Measurements from ENCODE around the gene ZC3H12C.
"Not testable (repeated sequence)": the region's sequence is repeated elsewhere in the genome, so short reads cannot be mapped to it uniquely, and the experiment has no call there.

The ZC3H12C gene

DNA sequence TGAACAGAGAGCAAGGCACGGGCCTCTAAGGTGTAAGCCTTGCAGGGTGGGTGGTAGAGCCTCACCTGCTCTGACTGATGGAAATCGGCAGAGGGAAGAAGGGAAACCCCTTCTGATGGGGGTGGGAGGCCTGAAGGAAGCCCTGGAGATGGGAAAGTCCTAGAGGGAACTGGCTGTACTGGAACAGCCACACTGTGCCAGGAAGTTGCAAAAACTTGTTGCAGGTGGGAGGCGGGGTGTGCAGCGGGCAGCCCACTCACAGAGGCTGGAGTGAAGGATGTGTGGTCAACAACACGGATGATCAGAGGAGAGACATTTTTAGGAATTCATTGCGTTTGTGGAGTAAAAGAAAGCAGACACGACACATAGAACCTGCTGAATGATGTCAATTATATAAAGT, 91.3 kb downstream of the ZC3H12C start:
- no peak overlapping the region for H3K4me3 ChIP-seq (ENCODE audit: low read length)
- TF ChIP-seq ZNF274 (IDR thresholded peaks at IDR 0.05; ENCODE audit: low read depth, low read length) = no peak

GRCh38 chr11:110185121-110185591, 92.0 kb downstream of the ZC3H12C start:
- TF ChIP-seq ZNF274 (IDR thresholded peaks at IDR 0.05; ENCODE audit: low read depth, low read length) = no peak
- H3K4me3 ChIP-seq (ENCODE audit: low read length) = no peak overlapping the region

DNA sequence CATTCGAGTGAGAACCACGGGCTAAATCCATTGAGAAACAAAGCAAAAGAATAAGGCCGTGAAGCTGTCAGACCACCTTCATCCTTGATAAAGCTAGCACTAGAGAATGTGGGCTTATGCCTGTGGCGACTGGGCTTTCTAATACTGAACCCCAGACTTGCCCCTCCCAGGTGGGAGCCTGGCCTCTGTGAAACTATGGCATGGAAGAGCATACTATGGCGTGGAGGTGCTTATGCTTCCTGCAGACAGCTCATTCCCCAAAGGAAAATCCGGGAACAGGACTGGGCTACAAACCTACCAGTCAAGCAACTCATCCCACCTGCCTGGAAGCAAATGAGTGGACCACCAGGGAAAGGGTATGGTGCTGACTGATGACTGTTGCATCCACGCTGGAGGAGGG, 92.4 kb downstream of the ZC3H12C start:
- H3K4me3 ChIP-seq (ENCODE audit: low read length) = no peak overlapping the region
- no peak for TF ChIP-seq ZNF274 (IDR thresholded peaks at IDR 0.05; ENCODE audit: low read depth, low read length)

- no peak for TF ChIP-seq ZNF274 (IDR thresholded peaks at IDR 0.05; ENCODE audit: low read depth, low read length)
- H3K4me3 ChIP-seq (ENCODE audit: low read length) = no peak overlapping the region
These were observed 93.3 kb downstream of the ZC3H12C start for GRCh38 chr11:110186456-110186855.

DNA sequence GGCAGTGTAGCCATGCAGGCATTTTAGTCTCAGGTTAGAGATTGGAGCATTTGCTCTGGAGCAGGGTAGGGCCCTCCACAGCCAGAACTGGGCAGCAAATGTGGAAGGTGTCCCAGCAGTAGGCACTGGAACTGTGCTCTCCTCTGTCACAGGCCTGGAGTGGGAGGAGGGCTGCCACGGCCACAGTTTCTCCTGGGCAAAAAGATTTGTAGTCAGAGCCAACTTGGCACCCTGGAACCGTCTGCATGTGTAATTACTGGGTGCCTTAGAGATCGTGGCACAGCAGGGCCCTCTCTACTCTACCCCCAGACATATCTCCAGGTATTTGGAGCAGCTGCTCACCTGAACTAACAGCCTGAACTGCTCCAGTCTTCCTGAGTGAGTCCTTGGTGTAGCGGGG, 93.7 kb downstream of the ZC3H12C start:
- TF ChIP-seq ZNF274 (IDR thresholded peaks at IDR 0.05; ENCODE audit: low read depth, low read length) = no peak
- H3K4me3 ChIP-seq (ENCODE audit: low read length) = no peak overlapping the region

- TF ChIP-seq ZNF274 (IDR thresholded peaks at IDR 0.05; ENCODE audit: low read depth, low read length) = no peak
- no peak overlapping the region for H3K4me3 ChIP-seq (ENCODE audit: low read length)
These were observed 94.5 kb downstream of the ZC3H12C start for GRCh38 chr11:110187731-110188130.

- no peak overlapping the region for H3K4me3 ChIP-seq (ENCODE audit: low read length)
- no peak for TF ChIP-seq ZNF274 (IDR thresholded peaks at IDR 0.05; ENCODE audit: low read depth, low read length)
These were observed 97.7 kb downstream of the ZC3H12C start for GRCh38 chr11:110190885-110191284.

DNA sequence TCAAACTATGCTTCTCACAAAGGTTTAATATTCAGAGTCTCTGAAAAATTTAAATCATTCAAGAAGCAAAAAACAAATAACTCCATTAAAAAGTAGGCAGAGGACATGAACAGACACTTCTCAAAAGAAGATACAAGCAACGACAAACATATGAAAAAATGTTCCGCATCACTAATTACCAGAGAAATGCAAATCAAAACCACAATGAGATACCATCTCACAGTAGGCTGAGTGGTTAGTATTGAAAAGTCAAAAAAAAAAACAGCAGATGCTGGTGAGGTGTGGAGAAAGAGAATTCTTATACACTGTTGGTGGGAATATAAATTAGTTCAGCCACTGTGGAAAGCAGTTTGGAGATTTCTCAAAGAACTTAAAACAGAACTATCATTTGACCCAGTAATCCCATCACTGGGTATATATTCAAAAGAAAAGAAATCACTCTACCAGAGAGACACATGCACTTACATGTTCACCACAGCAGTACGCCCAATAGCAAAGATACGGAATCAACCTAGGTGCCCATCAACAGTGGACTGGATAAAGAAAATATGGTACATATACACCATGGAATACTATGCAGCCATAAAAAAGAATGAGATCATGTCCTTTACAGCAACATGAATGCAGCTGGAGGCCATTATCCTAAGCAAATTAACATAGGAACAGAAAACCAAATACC, 99.6 kb downstream of the ZC3H12C start:
- H3K4me3 ChIP-seq (ENCODE audit: low read length) = not testable (repeated sequence)

DNA sequence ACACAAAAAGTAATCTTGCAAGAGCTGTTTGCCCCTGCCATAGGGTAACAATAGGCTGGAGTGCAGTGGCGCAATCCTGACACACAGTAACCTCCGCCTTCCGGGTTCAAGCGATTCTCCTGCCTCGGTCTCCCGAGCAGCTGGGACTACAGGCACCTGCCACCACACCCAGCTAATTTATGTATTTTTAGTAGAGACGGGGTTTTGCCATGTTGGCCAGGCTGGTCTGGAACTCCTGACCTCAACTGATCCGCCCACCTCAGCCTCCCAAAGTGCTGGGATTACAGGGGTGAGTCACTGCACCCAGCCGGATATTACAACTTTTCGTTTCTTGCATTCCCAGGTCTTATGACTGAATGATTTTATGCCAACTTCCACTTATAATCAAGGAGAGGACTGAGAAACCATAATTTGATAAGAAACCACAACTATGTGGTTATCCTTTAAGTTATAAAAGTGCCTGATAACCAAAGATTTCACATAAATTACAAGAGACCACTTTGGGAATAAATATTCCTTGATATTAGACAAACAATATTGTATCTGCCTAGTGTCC, 101.1 kb downstream of the ZC3H12C start:
- H3K4me3 ChIP-seq (ENCODE audit: low read length) = not testable (repeated sequence)

DNA sequence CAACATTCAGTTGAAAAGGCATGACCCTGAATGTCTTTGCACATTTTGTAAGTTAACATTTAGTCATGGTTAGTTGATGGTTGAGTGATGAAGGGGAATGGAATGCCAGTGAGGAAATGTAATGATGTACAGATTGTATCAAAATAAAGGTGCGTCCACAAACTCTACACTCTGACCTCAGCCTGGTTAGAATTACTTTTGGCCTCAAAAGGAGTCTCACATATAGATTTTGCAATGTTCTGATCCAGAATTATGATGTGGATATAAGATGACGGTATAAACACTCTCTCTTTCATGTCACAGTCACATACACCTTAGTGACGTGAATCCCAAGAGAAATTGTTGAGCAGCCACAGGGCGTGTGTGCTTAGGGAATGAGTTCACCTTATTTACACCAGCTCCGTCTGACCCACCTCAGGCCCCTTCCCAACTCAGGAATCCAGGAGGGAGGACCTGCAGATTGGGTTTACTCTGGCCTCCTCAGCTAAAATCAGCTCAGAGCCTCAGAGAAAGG, 103.1 kb downstream of the ZC3H12C start:
- no peak for TF ChIP-seq ZNF274 (IDR thresholded peaks at IDR 0.05; ENCODE audit: low read depth, low read length)
- H3K4me3 ChIP-seq (ENCODE audit: low read length) = no peak overlapping the region

- no peak overlapping the region for H3K4me3 ChIP-seq (ENCODE audit: low read length)
- no peak for TF ChIP-seq ZNF274 (IDR thresholded peaks at IDR 0.05; ENCODE audit: low read depth, low read length)
These were observed 103.8 kb downstream of the ZC3H12C start for GRCh38 chr11:110196884-110197420.

DNA sequence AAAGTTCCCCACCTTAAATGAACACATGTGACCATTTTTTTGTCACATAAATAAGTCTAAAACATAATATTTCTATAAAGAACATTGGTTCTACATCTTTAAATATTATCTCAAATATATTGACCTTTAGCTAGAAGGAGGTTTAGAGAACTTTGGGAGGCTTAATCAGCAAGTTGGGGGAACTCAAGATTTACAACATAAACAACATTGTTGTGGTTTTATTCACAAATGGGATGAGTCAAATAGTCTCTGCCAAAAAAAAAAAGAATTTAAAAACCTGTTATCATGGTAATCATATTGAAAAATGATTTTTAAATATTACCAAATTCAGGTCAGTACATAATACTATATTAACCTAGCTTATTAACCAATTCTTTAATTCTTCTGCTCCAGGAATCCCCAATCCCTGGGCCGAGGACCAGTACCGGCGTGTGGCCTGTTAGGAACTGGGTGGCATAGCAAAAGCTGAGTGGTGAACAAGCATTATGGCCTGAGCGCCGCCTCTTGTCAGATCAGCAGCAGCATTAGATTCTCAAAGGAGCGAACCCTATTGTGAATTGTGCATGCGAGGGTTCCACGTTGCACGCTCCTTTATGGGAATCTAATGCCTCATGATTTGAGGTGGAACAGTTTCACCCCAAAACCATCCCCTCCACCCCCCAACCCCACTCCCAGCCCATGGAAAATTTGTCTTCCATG, 105.0 kb downstream of the ZC3H12C start:
- H3K4me3 ChIP-seq (ENCODE audit: low read length) = no peak overlapping the region
- no peak for TF ChIP-seq ZNF274 (IDR thresholded peaks at IDR 0.05; ENCODE audit: low read depth, low read length)

GRCh38 chr11:110199184-110199981, 106.2 kb downstream of the ZC3H12C start:
- H3K4me3 ChIP-seq (ENCODE audit: low read length) = no peak overlapping the region
- no peak for TF ChIP-seq ZNF274 (IDR thresholded peaks at IDR 0.05; ENCODE audit: low read depth, low read length)

DNA sequence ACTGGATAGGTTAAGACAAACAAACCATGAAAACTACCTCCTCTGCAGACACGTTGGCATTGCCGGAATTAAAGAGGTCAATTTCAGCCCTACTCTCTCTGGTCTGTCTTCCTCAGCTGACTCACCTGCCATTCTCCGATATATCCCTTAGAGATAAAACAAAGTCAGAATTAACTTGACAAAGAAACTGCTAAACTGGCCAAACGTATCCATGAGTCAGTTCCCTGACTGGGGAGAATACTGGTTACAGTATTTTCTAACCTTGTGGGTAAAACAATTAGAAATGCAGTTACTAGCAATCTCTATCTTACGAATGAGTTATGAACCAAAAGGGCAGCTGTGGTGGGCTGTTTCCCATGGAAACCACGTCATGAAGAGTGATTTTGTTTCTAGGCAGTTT, 107.0 kb downstream of the ZC3H12C start:
- H3K4me3 ChIP-seq (ENCODE audit: low read length) = no peak overlapping the region
- no peak for TF ChIP-seq ZNF274 (IDR thresholded peaks at IDR 0.05; ENCODE audit: low read depth, low read length)

Measured in GM08714 (cell line).